Left renal cortex interstitium (tissue), 4 donors: ENCODE measurements around the gene CSHL1. TPM values are rescaled to one million over a fixed set of nuclear protein-coding genes. Genes with fewer than 3 reads are reported as not detected.
"Not testable (repeated sequence)": the region's sequence is repeated elsewhere in the genome, so short reads cannot be mapped to it uniquely, and the experiment has no call there.

Experiments
- DNase-seq, 4 donors: peaks; one replicate each; pipeline ENCODE4 v3.0.0-alpha.2; 2013; ENCODE audit warnings: low read depth in 4 of 4, low spot score in 2 of 4, missing footprints in 1 of 4
- polyA plus RNA-seq, 4 donors: library from polyadenylated mRNA; unstranded; fragments of 120-200 nt; gene quantifications; one replicate each; pipeline ENCODE4 v1.2.1, GENCODE V29; 2013; ENCODE audit not compliant: insufficient read length in 4 of 4

The CSHL1 gene
- polyA plus RNA-seq, 4 donors, result not detected

DNA sequence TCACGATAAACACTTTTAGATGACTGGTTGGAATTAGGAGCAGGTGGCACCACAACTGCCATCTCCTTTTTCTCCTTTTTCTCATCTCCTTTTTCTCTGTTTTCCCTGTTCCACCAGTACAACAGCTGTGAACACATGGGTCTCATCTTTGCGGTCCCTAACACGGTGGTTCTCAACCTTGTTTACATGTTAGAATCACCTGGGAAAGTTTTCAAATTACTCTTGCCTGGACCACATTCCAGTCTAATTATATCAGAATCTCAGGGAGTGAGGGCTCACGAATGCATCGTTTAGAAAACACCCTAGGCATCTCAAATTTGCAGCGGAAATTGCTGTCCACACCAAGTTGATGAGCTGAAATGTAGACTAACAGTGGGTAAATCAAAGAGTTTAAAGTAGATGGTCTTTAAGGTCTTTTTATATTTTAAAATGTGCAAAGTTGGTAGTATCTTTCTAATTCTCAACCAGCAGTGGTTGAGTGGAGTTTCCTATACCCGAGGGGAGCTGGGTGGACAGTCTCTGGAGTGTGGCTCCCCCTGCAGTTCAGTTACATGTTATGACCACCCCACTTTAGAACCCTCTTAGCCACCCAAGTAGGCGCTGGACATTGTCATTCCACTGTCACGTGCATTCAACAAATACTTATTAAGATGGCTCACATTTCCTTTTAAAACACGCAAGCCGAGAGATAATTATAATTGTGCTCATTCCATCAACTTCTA is 18.6 kb downstream of the CSHL1 start:
- DNase-seq, result not testable (repeated sequence)

- DNase-seq, result peak in 1 of 4 donors; percentile 16
Observed at GRCh38 chr17:63889026-63889848, 21.8 kb downstream of the CSHL1 start.

- DNase-seq, result not testable (repeated sequence)
Observed at GRCh38 chr17:63885119-63885518, 25.9 kb downstream of the CSHL1 start.

GRCh38 chr17:63882626-63883126 is 28.4 kb downstream of the CSHL1 start:
- not testable (repeated sequence) for DNase-seq

GRCh38 chr17:63881935-63882601 is 29.0 kb downstream of the CSHL1 start, which contains the start of gene GH2:
Gene GH2, minus strand, starts transcription at chr17:63881944. Its CDS starts 143 bp downstream, at chr17:63881801.
- DNase-seq, result peak in 1 of 4 donors; percentile 12

DNA sequence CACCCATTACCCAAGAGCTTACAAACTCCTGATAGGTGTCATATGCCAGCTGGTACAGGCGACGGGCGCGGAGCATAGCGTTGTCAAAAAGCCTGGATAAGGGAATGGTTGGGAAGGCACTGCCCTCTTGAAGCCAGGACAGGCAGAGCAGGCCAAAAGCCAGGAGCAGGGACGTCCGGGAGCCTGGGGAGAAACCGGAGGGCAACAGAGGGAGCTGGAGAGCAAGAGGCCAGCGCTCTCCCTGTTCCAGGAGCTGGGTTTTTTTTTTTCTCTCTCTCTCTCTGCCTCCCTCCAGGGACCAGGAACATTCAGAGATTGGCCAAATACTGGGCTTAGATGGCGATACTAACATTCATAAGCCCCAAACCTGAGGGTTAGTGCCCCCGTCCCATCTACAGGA is 29.7 kb downstream of the CSHL1 start:
- DNase-seq, result not testable (repeated sequence)

GRCh38 chr17:63880706-63881105 is 30.4 kb downstream of the CSHL1 start:
- no peak for DNase-seq

GRCh38 chr17:63878413-63878812 is 32.6 kb downstream of the CSHL1 start:
- DNase-seq, result not testable (repeated sequence)

DNA sequence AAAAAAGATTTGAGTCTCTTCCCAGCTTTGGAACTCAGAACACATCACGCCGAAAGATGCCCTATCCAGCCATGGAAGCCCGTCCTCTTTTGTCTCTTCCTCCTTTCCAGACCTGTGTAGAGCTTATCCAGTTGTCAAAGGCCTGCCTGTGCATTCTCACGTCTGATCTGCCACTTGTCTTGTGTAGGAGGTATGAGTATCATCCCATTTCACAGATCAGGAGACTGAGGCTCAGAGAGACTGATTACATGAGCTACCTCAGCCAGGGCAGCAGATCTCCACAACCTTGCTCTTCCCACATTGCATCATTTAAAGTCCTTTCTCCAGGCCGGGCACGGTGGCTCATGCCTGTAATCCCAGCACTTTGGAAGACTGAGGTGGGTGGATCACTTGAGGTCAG is 36.4 kb downstream of the CSHL1 start:
- not testable (repeated sequence) for DNase-seq

- not testable (repeated sequence) for DNase-seq
Observed at GRCh38 chr17:63874061-63874626, 36.9 kb downstream of the CSHL1 start.

DNA sequence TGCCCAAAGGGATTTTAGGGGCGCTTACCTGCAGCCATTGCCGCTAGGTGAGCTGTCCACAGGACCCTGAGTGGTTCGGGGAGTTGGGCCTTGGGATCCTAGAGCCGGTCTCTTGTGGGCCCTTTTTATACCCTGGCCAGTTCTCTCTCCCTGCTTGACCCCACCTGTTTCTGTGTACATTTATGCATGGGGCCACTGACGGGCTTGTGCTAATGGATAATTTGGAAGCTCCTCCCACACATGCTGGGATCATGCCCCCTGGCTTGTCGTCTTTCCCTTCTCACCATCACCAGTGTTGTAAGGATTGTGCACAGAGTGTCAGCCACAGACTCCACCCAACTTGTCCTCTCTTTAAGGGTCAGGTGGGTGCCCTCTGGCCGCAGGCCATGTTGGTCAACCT is 37.5 kb downstream of the CSHL1 start, which contains the start of gene CSH2:
Gene CSH2 (minus strand): TSS at position 101 of the 400 bp plus-strand sequence. CDS start 63 bp downstream, at position 38.
- DNase-seq, result not testable (repeated sequence)

- DNase-seq, result not testable (repeated sequence)
Observed at GRCh38 chr17:63871646-63872365, 39.3 kb downstream of the CSHL1 start.

GRCh38 chr17:63870292-63870665 is 40.8 kb downstream of the CSHL1 start:
- DNase-seq, result not testable (repeated sequence)

GRCh38 chr17:63869491-63870291 is 41.4 kb downstream of the CSHL1 start:
- DNase-seq, result not testable (repeated sequence)

DNA sequence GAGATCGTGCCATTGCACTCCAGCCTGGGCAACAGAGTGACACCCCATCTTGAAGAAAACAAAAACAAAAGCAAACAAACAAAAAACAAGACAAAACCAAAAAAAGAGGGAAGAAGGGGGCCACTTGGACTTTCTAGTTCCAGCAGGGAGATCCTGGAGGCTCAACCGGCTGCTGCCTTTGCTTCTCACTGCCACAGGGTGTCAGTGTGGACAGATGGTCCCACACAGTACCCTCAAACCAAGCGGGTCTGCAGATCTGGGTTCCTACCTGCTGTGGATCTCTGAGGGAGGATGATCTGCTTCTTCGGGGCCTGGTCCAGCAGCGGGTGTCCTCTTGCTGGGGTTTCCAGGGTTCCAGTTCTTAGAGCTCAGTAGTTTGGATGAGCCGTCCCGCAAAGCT is 44.4 kb downstream of the CSHL1 start:
- not testable (repeated sequence) for DNase-seq
